T-cell (primary cell): Measurements from ENCODE around the gene STARD8. TPM values are rescaled to one million over a fixed set of nuclear protein-coding genes. Genes with fewer than 3 reads are reported as not detected.

ENCODE experiments used
- ATAC-seq, 4 experiments: fragments of 200-7000 bp in 3 of 4; fragments of 150-1000 bp in 1 of 4; cut with Tn5 transposase; replicated peaks in 1 of 4; 1 replicate in 3 of 4; 2 replicates in 1 of 4; pipeline ENCODE4 v1.10.0; 2021; ENCODE audit warnings: moderate library complexity in 3 of 4, mild to moderate bottlenecking in 2 of 4, moderate number of reproducible peaks in 1 of 4
- CTCF ChIA-PET, 2 donors: fragments of 300-600 bp; sonication (Branson Sonifier 250); formaldehyde crosslinking; loops; one replicate each; lab custom pipeline; 2022; ENCODE audit warnings: antibody characterized with exemption in 2 of 2; lab: Charles Lee
- POLR2A ChIA-PET, 2 donors: fragments of 300-600 bp; sonication (Branson Sonifier 250); formaldehyde crosslinking; loops; one replicate each; lab custom pipeline; 2022; ENCODE audit warnings: antibody characterized with exemption in 2 of 2; lab: Charles Lee
- DNase-seq, 35 experiments: peaks; one replicate each; pipeline versions ENCODE4 v3.0.0 to v3.0.0-alpha.2; 2013 to 2023
- H3K27ac ChIP-seq: one replicate; pipeline ENCODE4 v1.5.1; 2013; ENCODE audit warnings: low read length
- H3K27me3 ChIP-seq, 2 experiments: replicated peaks in 1 of 2; 1 replicate in 1 of 2; 2 replicates in 1 of 2; pipeline versions ENCODE4 v1.6.1 to v1.7.0; 2013; ENCODE audit warnings: low read length in 1 of 2, mixed read lengths in 1 of 2; ENCODE audit not compliant: control insufficient read depth in 2 of 2, insufficient read depth in 2 of 2; ENCODE audit errors: extremely low read depth in 1 of 2
- H3K36me3 ChIP-seq, 2 donors: 1 replicate in 1 of 2; 2 replicates in 1 of 2; pipeline versions ENCODE4 v1.6.1 to v1.7.0; 2013; ENCODE audit warnings: low read length in 1 of 2; ENCODE audit not compliant: control insufficient read depth in 2 of 2, insufficient read depth in 1 of 2; ENCODE audit errors: extremely low read depth in 1 of 2
- H3K4me1 ChIP-seq, 2 experiments: 1 replicate in 1 of 2; 2 replicates in 1 of 2; pipeline versions ENCODE4 v1.6.1 to v1.7.0; 2013; ENCODE audit warnings: low read length in 2 of 2, mixed read lengths in 1 of 2; ENCODE audit not compliant: insufficient read depth in 2 of 2, control insufficient read depth in 1 of 2; ENCODE audit errors: extremely low read depth in 1 of 2
- H3K4me3 ChIP-seq, 2 donors: 1 replicate in 1 of 2; 2 replicates in 1 of 2; pipeline versions ENCODE4 v1.5.1 to v1.7.0; 2013; ENCODE audit warnings: mild to moderate bottlenecking in 2 of 2, low read length in 1 of 2, moderate library complexity in 1 of 2; ENCODE audit not compliant: control insufficient read depth in 1 of 2; ENCODE audit errors: extremely low read depth in 1 of 2
- H3K9me3 ChIP-seq: 2 replicates; pipeline ENCODE4 v1.7.0; 2013
- H3K27ac Mint-ChIP-seq, 2 donors: one replicate each; pipeline ENCODE4 v1.8.0; 2020 to 2021; ENCODE audit warnings: mild to moderate bottlenecking in 2 of 2, mixed read lengths in 2 of 2
- H3K27me3 Mint-ChIP-seq, 2 donors: one replicate each; pipeline ENCODE4 v1.8.0; 2021 to 2022; ENCODE audit warnings: mixed read lengths in 2 of 2
- H3K36me3 Mint-ChIP-seq: one replicate; pipeline ENCODE4 v1.8.0; 2021; ENCODE audit warnings: mixed read lengths
- H3K4me1 Mint-ChIP-seq, 3 donors: one replicate each; pipeline ENCODE4 v1.8.0; 2020 to 2022; ENCODE audit warnings: mixed read lengths in 3 of 3, mild to moderate bottlenecking in 1 of 3
- H3K4me3 Mint-ChIP-seq, 3 donors: one replicate each; pipeline ENCODE4 v1.8.0; 2020 to 2022; ENCODE audit warnings: mild to moderate bottlenecking in 3 of 3, mixed read lengths in 3 of 3, moderate library complexity in 3 of 3
- H3K9me3 Mint-ChIP-seq, 3 donors: one replicate each; pipeline ENCODE4 v1.8.0; 2020 to 2022; ENCODE audit warnings: mixed read lengths in 3 of 3
- WGBS: methylation state at CpG from one replicate; pipeline ENCODE4 v1.1.5; 2013; ENCODE audit warnings: missing lambda C conversion rate; ENCODE audit not compliant: insufficient coverage; 5-methylcytosine and 5-hydroxymethylcytosine counted together
- total RNA-seq, 35 experiments: library from RNA in 6 of 35; stranded (reverse) in 6 of 35; fragments of 120-200 nt in 1 of 35; gene quantifications; one replicate each; pipeline versions ENCODE4 v1.2.1 to v1.2.4 and lab custom pipeline; 2013 to 2026

Gene STARD8
- total RNA-seq, 5 donors from 2014 or later (not counting 1 experiment from before 2014, with no cell fraction given), result 0.13 to 0.64 (median 0.25) TPM

DNA sequence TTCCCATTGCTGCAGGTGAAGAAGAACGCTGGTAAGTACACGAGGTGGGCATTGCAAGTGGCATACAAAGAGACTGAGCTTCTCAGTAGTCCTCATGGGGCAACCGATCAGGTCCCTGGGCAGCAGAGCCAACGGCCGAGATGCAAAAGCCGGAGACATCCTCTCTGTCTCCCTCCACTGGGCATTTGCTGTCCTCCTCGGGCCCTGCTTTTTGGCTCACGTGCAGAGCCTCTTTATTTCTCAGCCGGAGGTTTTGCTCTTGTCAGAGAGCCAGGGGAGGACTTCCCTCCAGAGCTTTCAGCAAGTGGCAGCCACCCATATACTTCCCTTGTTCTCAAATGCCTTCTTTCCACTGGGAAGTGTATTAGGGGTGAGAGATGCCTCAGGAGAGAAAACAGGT, 18.0 kb downstream of the STARD8 start:
- 61% methylated on average over 3 of the region's 9 CpGs for WGBS
- ChIA-PET CTCF (no interaction called here), POLR2A (no interaction called here)
- Histone ChIP-seq H3K4me1 (no peaks in the 10 kb centered on the region), H3K27me3 (no peaks in the 10 kb centered on the region), H3K27ac (no peak overlapping the region), H3K9me3 (no peaks in the 10 kb centered on the region), H3K4me3 (no peak overlapping the region), H3K36me3 (no peaks in the 10 kb centered on the region)
- DNase-seq (no peak), ATAC-seq (no peak)
- Mint-ChIP-seq H3K27me3 (peaks cover 0 to 9% of the 10 kb centered on the region in 2 donors), H3K27ac (no peak overlapping the region), H3K4me1 (no peaks in the 10 kb centered on the region), H3K4me3 (no peak overlapping the region), H3K36me3 (no peaks in the 10 kb centered on the region), H3K9me3 (no peaks in the 10 kb centered on the region)

DNA sequence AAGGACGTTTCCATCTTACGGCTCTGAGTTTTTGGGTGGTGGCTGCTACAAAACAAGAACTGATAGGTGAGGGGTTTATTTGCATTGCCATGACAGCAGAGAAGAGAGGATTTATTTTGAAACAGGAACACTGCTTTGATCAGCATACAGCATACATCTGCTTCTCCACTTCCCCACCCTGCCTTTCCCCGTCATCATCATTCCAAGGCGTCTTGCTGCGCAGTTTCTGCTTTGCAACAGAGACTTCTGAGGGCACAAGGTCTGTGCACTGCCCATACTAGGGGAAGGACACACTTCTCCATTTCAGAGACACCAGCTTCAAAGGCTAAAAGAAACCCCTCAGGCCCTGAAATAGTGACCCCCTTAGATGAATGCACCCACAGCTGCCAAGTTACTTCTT, 19.1 kb downstream of the STARD8 start:
- ChIA-PET POLR2A (no interaction called here), CTCF (no interaction called here)
- ATAC-seq, result no peak
- H3K36me3 ChIP-seq, result no peaks in the 10 kb centered on the region
- Mint-ChIP-seq H3K4me3 (no peak overlapping the region), H3K4me1 (no peaks in the 10 kb centered on the region), H3K36me3 (no peaks in the 10 kb centered on the region), H3K27me3 (peaks cover 5 to 15% of the 10 kb centered on the region in 2 donors), H3K27ac (no peak overlapping the region), H3K9me3 (no peaks in the 10 kb centered on the region)
- H3K27me3 ChIP-seq, result no peaks in the 10 kb centered on the region
- H3K4me3 ChIP-seq, result no peak overlapping the region
- no peaks in the 10 kb centered on the region for H3K9me3 ChIP-seq
- 89% methylated on average over 3 of the region's 5 CpGs for WGBS
- H3K4me1 ChIP-seq, result no peaks in the 10 kb centered on the region
- H3K27ac ChIP-seq, result no peak overlapping the region
- no peak for DNase-seq

DNA sequence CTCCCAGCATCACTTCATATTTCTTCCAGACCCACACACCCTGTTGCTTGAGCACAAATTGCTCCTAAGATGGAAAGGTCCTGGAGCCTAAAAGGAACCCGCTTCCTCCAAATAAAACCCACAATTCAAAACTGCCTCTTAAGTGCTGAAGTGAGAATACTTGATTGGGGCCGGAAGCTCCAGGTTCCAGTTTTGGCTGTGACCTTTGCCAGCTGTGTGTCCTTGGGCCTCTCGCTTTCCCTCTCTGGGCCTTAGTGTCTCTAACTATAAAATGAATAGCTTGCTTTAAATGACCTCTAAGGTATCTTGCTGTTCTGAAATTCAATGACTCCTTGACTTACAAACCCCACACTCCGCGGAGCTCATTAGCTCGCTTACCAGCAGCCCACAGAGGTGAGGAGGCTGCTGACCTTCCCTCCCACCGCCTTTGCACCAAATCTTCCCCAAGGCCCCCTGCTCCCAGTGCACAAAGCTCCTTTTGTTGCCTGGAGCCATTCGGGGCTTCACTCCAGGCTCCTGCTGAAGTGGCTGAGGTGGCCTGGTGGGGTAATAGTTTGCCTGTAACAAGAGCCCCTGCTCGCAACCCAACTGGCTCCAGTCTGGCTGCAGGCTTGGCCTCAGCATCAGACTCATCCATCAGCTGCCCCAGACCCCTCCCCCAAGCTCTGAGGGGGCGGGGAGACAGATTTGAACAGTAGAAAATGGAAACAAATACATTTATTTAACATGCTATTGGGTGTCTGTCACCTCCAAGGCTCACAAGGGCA, 21.8 kb downstream of the STARD8 start:
- Histone ChIP-seq H3K27ac (no peak overlapping the region), H3K27me3 (no peaks in the 10 kb centered on the region), H3K4me3 (no peak overlapping the region), H3K36me3 (no peaks in the 10 kb centered on the region), H3K4me1 (no peaks in the 10 kb centered on the region), H3K9me3 (no peaks in the 10 kb centered on the region)
- CTCF ChIA-PET, result no interaction called here
- POLR2A ChIA-PET, result no interaction called here
- Mint-ChIP-seq H3K4me3 (no peak overlapping the region), H3K36me3 (no peaks in the 10 kb centered on the region), H3K4me1 (no peaks in the 10 kb centered on the region), H3K27me3 (peaks cover 5 to 23% of the 10 kb centered on the region in 2 donors), H3K9me3 (no peaks in the 10 kb centered on the region), H3K27ac (no peak overlapping the region)
- no peak for ATAC-seq
- no CpG with 5 or more reads among the region's 10 CpGs for WGBS
- no peak for DNase-seq

- Histone ChIP-seq H3K36me3 (no peaks in the 10 kb centered on the region), H3K4me1 (no peaks in the 10 kb centered on the region), H3K9me3 (no peaks in the 10 kb centered on the region), H3K27me3 (no peaks in the 10 kb centered on the region), H3K27ac (no peak overlapping the region), H3K4me3 (no peak overlapping the region)
- WGBS, result no CpG with 5 or more reads among the region's 3 CpGs
- ATAC-seq, result no peak
- no peak for DNase-seq
- no peaks in the 10 kb centered on the region for H3K9me3 Mint-ChIP-seq
- no peaks in the 10 kb centered on the region for H3K4me1 Mint-ChIP-seq
- no peaks in the 10 kb centered on the region for H3K36me3 Mint-ChIP-seq
- no peak overlapping the region for H3K27ac Mint-ChIP-seq
- H3K27me3 Mint-ChIP-seq, result peaks cover 5 to 17% of the 10 kb centered on the region in 2 donors
- POLR2A ChIA-PET, result no interaction called here
- CTCF ChIA-PET, result no interaction called here
- no peak overlapping the region for H3K4me3 Mint-ChIP-seq
Observed at GRCh38 chrX:68669871-68670270, 22.4 kb downstream of the STARD8 start.

DNA sequence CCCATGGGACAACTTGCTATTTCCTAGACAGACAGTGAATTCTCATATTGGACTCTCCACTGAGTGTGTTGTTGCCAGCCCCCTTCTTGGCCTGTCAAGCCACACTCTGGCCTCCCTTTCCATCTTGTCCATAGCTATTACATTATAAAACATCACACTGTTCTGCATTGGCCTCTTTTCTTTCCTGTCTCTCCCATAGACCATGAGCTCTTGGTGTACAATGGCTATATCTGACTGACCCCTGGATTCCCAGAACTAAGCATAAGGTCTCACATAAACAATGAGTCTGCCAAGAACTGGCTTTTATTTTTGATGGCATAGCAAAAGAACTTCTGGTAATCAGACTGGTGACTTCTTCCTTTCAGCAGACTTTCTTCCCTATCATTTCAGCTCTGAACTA, 23.8 kb downstream of the STARD8 start:
- peaks cover 5 to 17% of the 10 kb centered on the region in 2 donors for H3K27me3 Mint-ChIP-seq
- Histone ChIP-seq H3K4me3 (no peak overlapping the region), H3K9me3 (no peaks in the 10 kb centered on the region), H3K4me1 (no peaks in the 10 kb centered on the region), H3K27me3 (no peaks in the 10 kb centered on the region), H3K27ac (no peak overlapping the region), H3K36me3 (no peaks in the 10 kb centered on the region)
- ChIA-PET POLR2A (no interaction called here), CTCF (no interaction called here)
- DNase-seq (no peak), ATAC-seq (no peak)
- no peak overlapping the region for H3K4me3 Mint-ChIP-seq
- H3K27ac Mint-ChIP-seq, result no peak overlapping the region
- no peaks in the 10 kb centered on the region for H3K9me3 Mint-ChIP-seq
- no peaks in the 10 kb centered on the region for H3K36me3 Mint-ChIP-seq
- no peaks in the 10 kb centered on the region for H3K4me1 Mint-ChIP-seq

DNA sequence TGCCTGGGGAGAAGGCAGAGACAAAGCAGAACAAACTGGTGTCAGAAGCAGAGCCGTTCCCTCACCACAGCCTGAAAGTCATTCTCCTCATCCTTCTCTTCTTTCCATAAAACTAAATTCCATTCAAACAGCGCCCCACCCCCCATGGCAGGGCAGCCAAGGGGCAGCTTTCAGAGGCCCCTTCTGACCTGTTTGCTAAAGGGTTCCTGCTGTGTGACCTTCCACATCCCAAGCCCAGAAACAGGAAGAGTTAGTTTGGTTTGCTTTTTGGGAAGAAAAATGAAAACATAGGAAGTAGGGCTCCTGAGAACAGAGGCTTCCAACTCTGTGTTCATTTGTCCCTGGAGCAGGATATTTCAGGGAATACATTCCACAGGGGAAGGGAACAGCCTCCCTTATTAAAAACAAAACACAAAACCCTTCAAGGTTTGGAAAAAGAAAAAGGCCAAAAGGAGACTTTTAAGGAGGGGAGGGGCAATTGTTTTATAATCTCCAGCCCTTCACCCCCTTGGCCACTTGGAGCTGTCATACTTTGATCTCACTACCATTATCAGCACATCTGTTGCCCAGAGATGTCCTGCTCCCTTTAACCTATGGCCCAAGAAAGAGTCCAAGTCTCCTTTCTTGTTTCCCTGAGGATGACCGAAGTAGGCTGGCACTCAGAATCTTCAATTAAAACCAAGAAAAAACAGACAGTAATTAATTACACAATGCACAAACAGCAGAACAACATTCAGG, 25.3 kb downstream of the STARD8 start:
- Mint-ChIP-seq H3K27ac (no peak overlapping the region), H3K36me3 (no peaks in the 10 kb centered on the region), H3K4me1 (no peaks in the 10 kb centered on the region), H3K27me3 (peaks cover 5 to 17% of the 10 kb centered on the region in 2 donors), H3K4me3 (no peak overlapping the region), H3K9me3 (no peaks in the 10 kb centered on the region)
- no peaks in the 10 kb centered on the region for H3K4me1 ChIP-seq
- no peaks in the 10 kb centered on the region for H3K27me3 ChIP-seq
- ATAC-seq (no peak), DNase-seq (no peak)
- no peaks in the 10 kb centered on the region for H3K9me3 ChIP-seq
- H3K4me3 ChIP-seq, result no peak overlapping the region
- ChIA-PET POLR2A (no interaction called here), CTCF (no interaction called here)
- WGBS, result no CpG with 5 or more reads among the region's 3 CpGs
- H3K27ac ChIP-seq, result no peak overlapping the region
- H3K36me3 ChIP-seq, result no peaks in the 10 kb centered on the region
